HEK293T (cell line): ENCODE measurements around the gene P2RY1.
A peak's percentile ranks its signal among the peaks of the same experiment; 100 is the strongest.

Source experiments
- CTCF ChIA-PET: fragments of 350-600 bp; formaldehyde crosslinking; extraction: SDS; loops from one replicate; lab custom pipeline; 2021; ENCODE audit warnings: antibody characterized with exemption, inconsistent platforms; lab: Yijun Ruan, JAX
- POLR2A ChIA-PET: fragments of 350-600 bp; formaldehyde crosslinking; extraction: SDS; loops from one replicate; lab custom pipeline; 2020; ENCODE audit warnings: antibody characterized with exemption, inconsistent platforms; lab: Yijun Ruan, JAX
- DNase-seq: peaks from one replicate; pipeline ENCODE4 v3.0.0; 2012; ENCODE audit warnings: mixed read lengths; ENCODE audit errors: extremely low spot score
- ARNT ChIP-seq: fragments of 450-650 bp; IDR thresholded peaks from 2 replicates; pipeline ENCODE4 v1.6.1; 2017; ENCODE audit warnings: mild to moderate bottlenecking
- BHLHE40 ChIP-seq: fragments of 450-650 bp; IDR thresholded peaks from 2 replicates; pipeline ENCODE4 v1.6.1; 2016; ENCODE audit warnings: mild to moderate bottlenecking, moderate library complexity, borderline replicate concordance
- CTBP1 ChIP-seq: fragments of 450-650 bp; IDR thresholded peaks from 2 replicates; pipeline ENCODE4 v1.6.1; 2016; ENCODE audit warnings: borderline replicate concordance
- ELF4 ChIP-seq: fragments of 450-650 bp; IDR thresholded peaks from 2 replicates; pipeline ENCODE4 v1.6.1; 2017; ENCODE audit warnings: antibody characterized with exemption
- FOXA1 ChIP-seq: fragments of 450-650 bp; IDR thresholded peaks from 2 replicates; pipeline ENCODE4 v1.6.1; 2016; ENCODE audit warnings: mild to moderate bottlenecking
- FOXK2 ChIP-seq: fragments of 450-650 bp; IDR thresholded peaks from 2 replicates; pipeline ENCODE4 v1.6.1; 2016; ENCODE audit warnings: mild to moderate bottlenecking
- FOXM1 ChIP-seq: fragments of 450-650 bp; IDR thresholded peaks from 2 replicates; pipeline ENCODE4 v1.6.1; 2017; ENCODE audit warnings: mild to moderate bottlenecking, borderline replicate concordance
- HDGF ChIP-seq: fragments of 450-650 bp; IDR thresholded peaks from 2 replicates; pipeline ENCODE4 v1.6.1; 2017; ENCODE audit warnings: antibody characterized with exemption, borderline replicate concordance
- L3MBTL2 ChIP-seq: fragments of 450-650 bp; conservative IDR thresholded peaks from 2 replicates; pipeline ENCODE4 v1.6.1; 2016; ENCODE audit warnings: mild to moderate bottlenecking
- LEF1 ChIP-seq: fragments of 450-650 bp; IDR thresholded peaks from 2 replicates; pipeline ENCODE4 v1.6.1; 2017; ENCODE audit warnings: mild to moderate bottlenecking, borderline replicate concordance
- NFRKB ChIP-seq: fragments of 450-650 bp; IDR thresholded peaks from 2 replicates; pipeline ENCODE4 v1.6.1; 2016; ENCODE audit warnings: mild to moderate bottlenecking, moderate library complexity
- SP1 ChIP-seq: fragments of 450-650 bp; IDR thresholded peaks from 2 replicates; pipeline ENCODE4 v1.6.1; 2017
- SUZ12 ChIP-seq: fragments of 450-650 bp; IDR thresholded peaks from 2 replicates; pipeline ENCODE4 v1.6.1; 2016; ENCODE audit warnings: mild to moderate bottlenecking
- TARDBP ChIP-seq: fragments of 450-650 bp; IDR thresholded peaks from 2 replicates; pipeline ENCODE4 v1.6.1; 2016
- ZNF384 ChIP-seq: fragments of 450-650 bp; IDR thresholded peaks from 2 replicates; pipeline ENCODE4 v1.6.1; 2016
- TF ChIP-seq, protein P1 (sequence below): fragments of 450-650 bp; IDR thresholded peaks from 2 replicates; pipeline ENCODE4 v1.6.1; 2016

Gene P2RY1

DNA sequence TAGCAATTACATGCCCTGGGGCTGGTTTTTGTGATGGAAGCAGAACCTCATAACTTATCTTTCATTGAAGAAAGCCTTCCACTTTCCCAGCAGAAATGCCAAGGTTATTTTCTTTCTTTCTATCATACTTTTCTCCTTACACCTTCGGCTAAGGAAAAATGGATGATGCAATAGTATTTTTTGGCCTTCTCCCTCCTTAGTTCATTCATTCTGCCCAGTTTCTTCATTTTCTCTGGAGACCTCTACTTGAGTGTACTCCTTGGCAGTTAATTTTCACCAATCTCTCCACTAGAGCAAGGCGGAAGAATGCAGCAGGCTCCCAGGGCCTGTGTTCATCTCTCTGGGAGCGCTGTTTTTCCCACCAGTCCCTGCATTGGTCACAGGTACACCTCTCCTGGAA lies 7.6 kb upstream of the P2RY1 start:
- TF ChIP-seq FOXA1 = no peak
- no peak for TF ChIP-seq TARDBP
- no peak for TF ChIP-seq L3MBTL2
- no peak for TF ChIP-seq CTBP1
- no peak for TF ChIP-seq NFRKB
- no peak for TF ChIP-seq FOXM1
- ChIA-PET CTCF (no interaction called here), POLR2A (no interaction called here)
- no peak for DNase-seq

DNA sequence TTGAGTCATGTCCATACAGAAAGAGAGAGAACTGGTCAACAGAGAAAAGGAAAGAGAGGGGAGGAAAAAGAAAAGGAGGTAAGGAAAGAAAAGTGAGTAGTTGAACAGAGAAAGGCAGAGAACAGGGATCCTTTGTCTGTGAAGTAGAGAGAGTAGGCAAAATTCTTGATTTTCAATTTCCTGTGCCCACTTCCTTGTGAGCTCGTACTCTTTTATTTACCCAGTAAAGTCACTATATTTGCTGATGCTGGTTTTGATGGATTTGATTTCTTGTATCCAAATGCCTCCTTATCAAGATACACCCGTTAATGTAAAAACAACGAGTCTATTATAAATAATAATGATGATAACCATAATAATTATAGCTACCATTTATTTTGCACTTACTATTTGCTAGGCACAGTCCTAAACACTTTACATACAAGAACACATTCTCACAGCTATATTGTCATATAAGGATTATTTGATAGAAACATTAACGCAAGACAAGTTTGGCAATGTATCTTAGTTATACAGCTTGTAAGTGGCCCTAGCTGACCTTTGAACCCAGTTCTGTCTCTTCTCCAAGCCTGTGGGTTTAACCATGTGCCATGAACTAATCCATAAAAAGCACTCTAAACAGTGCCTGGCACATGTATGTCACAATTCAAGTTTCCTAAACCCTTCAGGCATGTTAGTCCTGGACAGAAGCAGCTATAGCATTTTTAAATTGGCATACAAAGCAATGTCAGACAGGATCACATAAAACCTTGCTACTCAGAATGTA lies 6.7 kb upstream of the P2RY1 start:
- CTCF ChIA-PET = interaction anchor here (0.7 kb wide), 1 partner anchor 34 kb away, joined by 3 read pairs; no protein-coding TSS in a partner anchor
- no peak for TF ChIP-seq LEF1
- POLR2A ChIA-PET = no interaction called here
- no peak for DNase-seq

- no peak for TF ChIP-seq CTBP1
- DNase-seq = no peak
- ChIA-PET CTCF (no interaction called here), POLR2A (no interaction called here)
Observed at GRCh38 chr3:152830245-152830644, 4.7 kb upstream of the P2RY1 start.

DNA sequence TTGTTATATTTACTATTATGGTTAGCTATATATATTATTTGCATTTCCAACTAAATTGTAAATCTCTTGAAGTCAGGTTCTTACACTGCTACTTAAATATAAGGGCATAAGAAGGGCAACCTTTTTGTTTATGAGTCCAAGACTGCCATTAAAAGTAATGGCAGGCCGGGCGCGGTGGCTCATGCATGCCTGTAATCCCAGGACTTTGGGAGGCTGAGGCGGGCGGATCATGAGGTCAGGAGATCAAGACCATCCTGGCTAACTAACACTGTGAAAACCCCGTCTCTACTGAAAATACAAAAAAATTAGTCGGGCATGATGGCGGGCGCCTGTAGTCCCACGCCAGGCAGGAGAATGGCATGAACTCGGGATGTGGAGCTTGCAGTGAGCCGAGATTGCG lies 2.9 kb upstream of the P2RY1 start:
- ChIA-PET CTCF (interaction anchor here (0.6 kb wide), 1 partner anchor 229 kb away, joined by 4 read pairs; no protein-coding TSS in a partner anchor), POLR2A (no interaction called here)
- DNase-seq = no peak
- TF ChIP-seq LEF1 (no peak), FOXK2 (no peak), CTBP1 (no peak), ZNF384 (no peak), TARDBP (no peak), ELF4 (no peak), FOXA1 (no peak), FOXM1 (no peak), SP1 (no peak), L3MBTL2 (no peak), SUZ12 (no peak), BHLHE40 (no peak), ARNT (no peak), HDGF (no peak), NFRKB (no peak)
- TF ChIP-seq, protein P1, sequence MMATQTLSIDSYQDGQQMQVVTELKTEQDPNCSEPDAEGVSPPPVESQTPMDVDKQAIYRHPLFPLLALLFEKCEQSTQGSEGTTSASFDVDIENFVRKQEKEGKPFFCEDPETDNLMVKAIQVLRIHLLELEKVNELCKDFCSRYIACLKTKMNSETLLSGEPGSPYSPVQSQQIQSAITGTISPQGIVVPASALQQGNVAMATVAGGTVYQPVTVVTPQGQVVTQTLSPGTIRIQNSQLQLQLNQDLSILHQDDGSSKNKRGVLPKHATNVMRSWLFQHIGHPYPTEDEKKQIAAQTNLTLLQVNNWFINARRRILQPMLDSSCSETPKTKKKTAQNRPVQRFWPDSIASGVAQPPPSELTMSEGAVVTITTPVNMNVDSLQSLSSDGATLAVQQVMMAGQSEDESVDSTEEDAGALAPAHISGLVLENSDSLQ = no peak

GRCh38 chr3:152833089-152833488 lies 1.8 kb upstream of the P2RY1 start:
- CTCF ChIA-PET = no interaction called here
- no peak for DNase-seq
- POLR2A ChIA-PET = no interaction called here
- TF ChIP-seq BHLHE40 = no peak
- no peak for TF ChIP-seq FOXM1

DNA sequence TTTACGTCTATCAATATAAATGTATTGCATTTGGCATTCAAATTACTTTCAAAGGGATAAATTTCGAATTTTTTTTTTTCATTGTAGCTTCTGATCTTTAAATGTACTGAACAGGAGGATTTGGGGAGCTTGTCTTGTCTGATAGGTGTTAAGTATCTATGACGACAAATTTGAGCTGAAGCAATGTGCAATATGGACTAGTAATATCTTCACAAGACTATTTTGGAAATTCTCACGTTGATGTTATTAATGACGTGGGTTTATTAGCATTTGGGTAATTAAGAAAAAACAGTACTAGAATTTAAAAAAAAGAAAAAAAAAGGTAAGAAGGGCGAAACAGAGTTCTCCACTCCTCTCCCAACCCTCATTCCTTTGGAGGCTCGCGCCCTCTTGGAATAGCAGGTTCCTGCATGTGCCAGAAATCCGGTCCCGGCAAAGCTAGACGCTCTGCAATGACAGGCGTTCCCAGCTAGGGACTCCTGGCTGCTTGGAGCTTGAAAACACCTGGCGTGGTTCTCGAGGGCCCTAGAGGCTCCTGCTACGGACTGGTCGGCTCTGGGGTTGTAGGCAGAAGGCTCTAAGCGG lies 648 bp upstream of the P2RY1 start:
- ChIA-PET POLR2A (interaction anchor here (0.7 to 1.6 kb wide), 4 partner anchors 10 to 106 kb away, joined by 3 to 11 read pairs (median 4); no protein-coding TSS in a partner anchor), CTCF (interaction anchor here (0.6 kb wide), 3 partner anchors 146 to 1315 kb away, joined by 3 to 5 read pairs (median 5); no protein-coding TSS in a partner anchor)
- TF ChIP-seq ARNT (no peak), LEF1 (no peak), ZNF384 (no peak), NFRKB (no peak), CTBP1 (no peak), SP1 (no peak), FOXA1 (no peak), L3MBTL2 (no peak), TARDBP (no peak), SUZ12 (no peak)
- TF ChIP-seq, protein P1 = no peak
- DNase-seq = no peak

DNA sequence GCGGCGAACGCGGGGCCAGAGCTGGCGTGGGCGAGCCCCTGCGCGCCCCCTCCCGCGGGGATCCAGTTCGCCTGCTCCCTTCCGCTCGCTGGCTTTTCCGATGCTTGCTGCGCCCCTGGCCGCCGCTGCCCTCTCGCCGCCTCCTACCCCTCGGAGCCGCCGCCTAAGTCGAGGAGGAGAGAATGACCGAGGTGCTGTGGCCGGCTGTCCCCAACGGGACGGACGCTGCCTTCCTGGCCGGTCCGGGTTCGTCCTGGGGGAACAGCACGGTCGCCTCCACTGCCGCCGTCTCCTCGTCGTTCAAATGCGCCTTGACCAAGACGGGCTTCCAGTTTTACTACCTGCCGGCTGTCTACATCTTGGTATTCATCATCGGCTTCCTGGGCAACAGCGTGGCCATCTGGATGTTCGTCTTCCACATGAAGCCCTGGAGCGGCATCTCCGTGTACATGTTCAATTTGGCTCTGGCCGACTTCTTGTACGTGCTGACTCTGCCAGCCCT lies 721 bp downstream of the P2RY1 start:
- DNase-seq = peak; percentile 35
- TF ChIP-seq BHLHE40 = no peak
- TF ChIP-seq ARNT = no peak
- TF ChIP-seq FOXK2 = no peak
- no peak for TF ChIP-seq SP1
- TF ChIP-seq, protein P1 = no peak
- no peak for TF ChIP-seq SUZ12
- TF ChIP-seq FOXM1 = no peak
- TF ChIP-seq CTBP1 = no peak
- TF ChIP-seq LEF1 = no peak
- no peak for TF ChIP-seq HDGF
- TF ChIP-seq ELF4 = no peak
- no peak for TF ChIP-seq TARDBP
- TF ChIP-seq L3MBTL2 = no peak
- no peak for TF ChIP-seq NFRKB
- TF ChIP-seq ZNF384 = no peak
- no peak for TF ChIP-seq FOXA1
- POLR2A ChIA-PET = interaction anchor here (0.5 to 1.6 kb wide), 3 partner anchors 12 to 555 kb away, joined by 3 to 11 read pairs (median 6); no protein-coding TSS in a partner anchor
- CTCF ChIA-PET = interaction anchor here (0.6 kb wide), 1 partner anchor 8 kb away, joined by 3 read pairs; no protein-coding TSS in a partner anchor
